Umbilical cord (tissue), 2 donors: ENCODE measurements around the gene PAIP1. TPM values are rescaled to one million over a fixed set of nuclear protein-coding genes. Genes with fewer than 3 reads are reported as not detected.
"Not testable (repeated sequence)": the region's sequence is repeated elsewhere in the genome, so short reads cannot be mapped to it uniquely, and the experiment has no call there.

Experiments
- DNase-seq: peaks from one replicate; pipeline ENCODE4 v3.0.0-alpha.2; 2015; ENCODE audit warnings: low spot score
- total RNA-seq: library from RNA; depleted of rRNA; stranded (reverse); fragments of >200 nt; gene quantifications from one replicate; pipeline ENCODE4 v1.2.3, GENCODE V29; 2014; ENCODE audit warnings: low replicate concordance; ENCODE audit not compliant: insufficient read depth

Gene PAIP1
- total RNA-seq, 1 donor from 2014 or later, result 91.5 TPM

DNA sequence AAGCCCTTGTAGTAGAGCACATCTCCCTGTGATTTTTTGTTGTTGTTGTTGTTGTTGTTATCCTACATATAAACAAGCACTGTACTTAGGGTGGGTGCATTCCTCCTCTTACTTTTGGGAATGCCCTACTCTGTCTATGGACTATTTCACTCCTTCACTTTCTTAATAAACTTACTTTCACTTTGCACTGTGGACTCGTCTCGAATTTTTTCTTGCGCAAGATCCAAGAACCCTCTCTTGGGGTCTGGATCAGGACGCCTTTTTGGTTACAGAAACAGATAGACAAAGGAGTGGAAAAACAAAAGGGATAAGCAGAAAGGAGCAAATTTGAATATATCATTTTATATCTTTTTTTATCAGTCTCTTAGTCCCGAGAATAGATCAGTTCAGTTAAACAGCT is 14.4 kb upstream of the PAIP1 start:
- no peak for DNase-seq

DNA sequence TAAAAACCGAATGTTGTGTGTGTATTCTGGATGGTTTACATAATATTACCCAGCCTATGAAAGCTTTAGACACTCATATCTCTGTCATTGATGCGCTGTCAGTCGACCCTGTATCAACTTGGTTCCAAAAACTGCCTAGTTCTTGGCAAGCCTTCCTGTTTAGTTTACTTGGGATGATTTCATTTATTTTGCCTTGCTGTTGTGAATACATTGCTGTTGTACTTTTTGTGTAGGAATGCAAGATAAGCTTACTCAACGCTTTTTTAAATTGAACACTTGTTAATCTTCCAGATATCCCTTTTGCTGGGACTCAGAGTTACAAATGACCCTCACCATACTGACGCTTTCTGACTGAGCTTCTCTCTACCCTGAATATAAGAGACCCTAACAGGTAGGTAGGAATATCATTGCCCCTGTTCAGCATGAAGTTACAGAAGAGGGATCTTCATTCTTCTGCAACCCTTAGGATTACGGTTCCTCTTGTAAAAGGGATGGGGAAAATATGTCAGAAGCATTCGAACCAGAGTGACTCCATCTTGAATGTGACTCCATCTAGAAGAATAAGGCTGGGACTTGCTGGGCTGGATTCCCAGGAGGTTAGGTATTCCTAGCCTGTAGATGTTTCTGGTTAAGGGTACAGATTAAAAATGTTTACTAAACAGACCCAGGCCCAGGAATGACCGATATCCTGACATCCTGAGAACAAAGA is 13.7 kb upstream of the PAIP1 start:
- DNase-seq, result no peak

DNA sequence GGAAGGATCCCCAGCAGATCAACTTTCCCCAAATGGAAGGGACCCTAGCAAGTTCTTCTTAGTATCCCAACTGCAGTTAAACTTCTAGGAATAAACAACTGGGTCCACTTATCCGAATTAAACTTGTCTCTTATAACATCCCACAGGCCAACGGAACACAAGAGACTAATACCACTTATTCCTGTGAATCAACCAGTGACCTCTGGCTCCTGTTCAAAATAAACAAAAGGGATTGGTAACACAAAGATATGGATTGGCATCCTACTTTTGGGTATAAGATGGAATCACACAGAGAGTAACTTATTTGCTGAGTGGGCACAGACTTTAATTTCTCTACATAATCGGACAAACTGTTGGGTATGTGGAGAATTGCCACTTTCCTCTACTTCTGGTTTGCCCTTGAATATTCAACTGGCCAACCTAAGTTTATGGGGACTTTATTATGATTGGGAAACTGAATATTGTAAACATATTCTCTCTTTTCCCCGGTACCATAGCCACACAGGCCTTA is 12.4 kb upstream of the PAIP1 start:
- DNase-seq, result no peak

DNA sequence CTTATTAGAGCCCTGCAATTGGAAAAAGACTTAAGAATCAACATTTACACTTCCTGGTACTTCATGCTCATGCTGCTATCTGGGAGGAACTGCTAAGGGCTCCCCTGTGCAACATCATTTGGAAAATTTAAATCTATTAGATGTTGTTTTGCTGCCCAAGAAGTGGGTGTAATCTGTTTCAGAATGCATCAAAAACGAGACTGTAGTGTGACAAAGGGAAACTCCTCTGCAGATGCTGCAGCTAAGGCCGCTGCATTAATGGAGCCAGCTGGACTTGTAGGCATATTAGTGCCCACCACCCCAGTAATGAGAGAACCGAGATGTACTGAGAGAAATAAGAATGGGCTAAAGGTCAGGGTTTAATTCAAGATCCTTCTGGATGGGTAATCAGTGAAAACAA is 11.1 kb upstream of the PAIP1 start:
- DNase-seq, result no peak

DNA sequence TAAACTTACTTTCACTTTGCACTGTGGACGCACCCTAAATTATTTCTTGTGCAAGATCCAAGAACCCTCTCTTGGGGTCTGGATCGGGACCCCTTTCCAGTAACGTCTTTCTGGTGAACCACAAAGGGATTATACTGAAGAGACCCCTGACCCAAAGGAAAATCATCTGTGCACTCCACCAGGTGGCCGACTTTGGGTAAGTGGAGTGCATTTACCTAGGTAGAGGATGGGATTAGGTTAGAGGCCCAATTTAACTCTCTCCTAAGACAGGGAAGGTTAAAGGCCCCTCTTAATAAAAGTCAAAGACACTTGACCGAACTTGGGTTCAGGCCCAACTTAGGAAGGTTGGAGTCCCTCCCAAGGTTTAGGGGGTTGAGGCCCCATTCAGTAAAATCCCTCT is 8.2 kb upstream of the PAIP1 start:
- DNase-seq, result no peak

DNA sequence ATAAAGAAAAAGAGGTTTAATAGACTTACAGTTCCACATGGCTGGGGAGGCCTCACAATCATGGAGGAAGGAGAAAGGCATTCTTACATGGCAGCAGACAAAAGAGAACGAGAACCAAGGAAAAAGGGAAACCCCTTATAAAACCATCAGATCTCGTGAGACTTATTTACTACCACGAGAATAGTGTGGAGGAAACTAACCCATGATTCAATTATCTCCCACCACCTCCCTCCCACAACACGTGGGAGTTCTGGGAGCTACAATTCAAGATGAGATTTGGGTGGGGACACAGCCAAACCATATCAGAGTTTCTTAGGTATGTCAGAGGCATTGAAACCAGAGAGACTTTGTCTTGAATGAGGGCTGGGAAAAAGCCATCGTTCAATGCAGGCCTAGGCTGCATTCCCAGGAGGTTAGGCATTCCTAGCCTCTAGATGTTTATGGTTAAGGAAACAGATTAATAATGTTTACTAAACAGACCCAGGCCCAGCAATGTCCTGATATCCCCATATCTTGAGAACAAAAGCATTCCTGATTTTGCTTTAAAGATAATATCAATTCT is 7.5 kb upstream of the PAIP1 start:
- DNase-seq, result no peak

DNA sequence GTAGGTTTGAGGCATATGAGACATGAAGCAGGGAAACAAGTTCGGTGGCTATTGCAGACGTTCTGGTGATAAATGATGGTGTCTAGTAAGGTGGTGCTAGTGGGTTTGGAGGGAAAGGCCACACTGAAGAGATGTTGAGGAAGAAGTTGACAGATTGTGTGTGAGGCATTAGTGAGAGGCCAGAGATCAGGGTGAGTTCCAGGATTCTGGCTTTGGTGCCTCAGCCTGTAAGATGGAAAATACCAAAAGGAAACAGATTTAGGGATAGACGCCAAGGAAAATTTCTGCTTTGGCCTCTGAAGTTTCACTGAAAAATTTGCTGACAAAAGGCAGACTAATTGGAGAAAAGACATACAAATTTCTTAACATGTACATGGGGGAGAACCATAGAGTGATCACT is 6.4 kb upstream of the PAIP1 start:
- peak; percentile 16 for DNase-seq

DNA sequence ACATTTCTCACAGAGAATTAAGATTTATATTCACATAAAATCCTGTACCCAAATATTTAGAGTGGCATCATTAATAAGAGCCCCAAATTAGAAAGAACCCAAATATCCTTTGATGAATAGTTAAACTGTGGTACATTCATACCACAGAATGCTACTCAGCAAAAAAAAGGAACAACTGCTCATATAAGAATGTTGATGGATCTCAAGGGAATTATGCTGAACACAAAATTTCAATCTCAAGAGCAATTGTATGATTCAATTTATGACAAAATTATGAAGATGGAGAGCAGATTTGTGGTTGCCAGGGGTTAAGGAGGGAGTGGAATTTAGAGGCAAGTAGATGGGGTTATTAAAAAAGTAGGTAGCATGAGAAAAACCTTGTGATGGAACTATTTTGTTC is 4.5 kb upstream of the PAIP1 start:
- DNase-seq, result no peak

DNA sequence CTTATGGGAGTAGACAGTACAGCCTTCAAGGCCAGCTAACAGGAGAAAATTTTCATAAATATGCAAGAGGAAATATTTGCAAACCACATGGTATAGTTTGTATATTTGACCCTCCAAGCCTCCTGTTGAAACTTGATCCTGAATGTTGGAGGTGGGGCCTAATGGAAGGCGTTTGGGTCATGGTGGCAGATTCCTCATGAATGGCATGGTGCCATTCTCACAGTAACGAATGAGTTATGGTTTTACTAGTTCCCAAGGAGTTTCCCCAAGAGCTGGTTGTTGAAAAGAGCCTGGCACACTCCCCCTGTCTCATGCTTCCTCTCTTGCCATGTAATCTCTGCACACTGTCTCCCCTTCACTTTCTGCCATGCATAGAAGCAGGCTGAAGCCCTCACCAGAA is 3.3 kb upstream of the PAIP1 start:
- no peak for DNase-seq

DNA sequence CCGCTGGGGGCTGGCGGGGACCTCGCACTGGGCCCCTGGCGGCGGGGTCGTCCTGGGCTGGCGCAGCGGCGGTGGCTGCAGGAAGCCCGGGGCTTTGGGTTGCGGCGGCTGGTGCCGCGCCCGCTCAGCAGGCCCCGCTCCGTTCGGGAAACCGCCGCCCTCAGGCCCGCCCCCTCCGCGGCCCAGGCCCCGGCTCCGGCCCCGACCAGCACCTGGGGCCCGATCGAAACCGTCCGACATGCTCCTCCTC is 345 bp downstream of the PAIP1 start:
- not testable (repeated sequence) for DNase-seq

DNA sequence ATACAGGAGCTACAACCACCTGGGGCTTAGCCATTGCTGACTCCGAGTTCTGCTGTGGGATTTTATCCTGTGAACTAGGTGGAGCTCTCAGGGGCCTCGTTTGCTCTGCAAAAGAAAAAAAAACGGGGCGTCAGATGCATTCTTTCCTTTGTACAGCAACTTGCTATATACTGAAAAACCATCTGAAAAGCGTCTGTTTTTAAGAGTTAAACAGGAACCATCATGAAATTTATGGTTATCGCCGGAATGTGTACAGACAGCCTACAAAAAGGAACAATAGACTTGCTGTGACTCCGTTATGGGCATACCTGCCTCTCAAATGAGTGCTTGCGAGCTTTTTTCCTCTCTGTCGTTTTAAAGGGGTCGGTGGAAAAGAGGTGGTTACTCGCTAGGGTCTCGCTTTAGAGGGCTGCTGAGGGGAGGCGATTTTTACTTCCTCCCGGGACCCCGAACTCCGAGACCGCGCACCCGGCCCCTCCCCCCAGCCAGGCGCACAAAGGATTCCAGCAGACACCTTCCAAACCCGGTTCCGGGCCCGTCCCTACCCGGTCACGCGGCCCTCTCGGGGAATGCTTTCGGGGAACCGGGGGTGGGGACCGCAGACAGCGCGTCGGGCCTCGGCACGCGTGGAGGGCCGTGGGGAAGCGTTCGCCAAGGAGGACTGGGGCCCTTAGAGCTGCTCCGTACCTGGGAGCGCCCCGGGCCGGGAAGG is 826 bp downstream of the PAIP1 start:
- DNase-seq, result peak; percentile 49

DNA sequence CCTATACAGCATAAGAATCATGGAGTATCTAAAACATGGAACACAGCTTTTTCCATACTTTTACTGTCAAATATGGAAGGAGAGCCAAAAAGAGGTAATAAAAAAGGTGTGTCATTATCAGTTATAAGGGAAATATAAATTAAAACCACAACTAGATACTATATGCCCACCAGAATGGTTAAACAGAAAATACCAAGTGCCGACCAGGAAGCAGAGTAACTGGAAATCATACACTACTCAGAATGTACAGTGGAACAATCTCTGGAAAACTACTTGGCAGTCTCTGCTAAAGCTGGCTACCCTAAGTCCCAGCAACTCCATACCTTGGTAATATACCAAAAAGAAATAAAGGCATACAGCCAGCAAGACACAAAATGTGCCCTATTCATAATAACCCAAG is 2.4 kb downstream of the PAIP1 start:
- DNase-seq, result no peak

DNA sequence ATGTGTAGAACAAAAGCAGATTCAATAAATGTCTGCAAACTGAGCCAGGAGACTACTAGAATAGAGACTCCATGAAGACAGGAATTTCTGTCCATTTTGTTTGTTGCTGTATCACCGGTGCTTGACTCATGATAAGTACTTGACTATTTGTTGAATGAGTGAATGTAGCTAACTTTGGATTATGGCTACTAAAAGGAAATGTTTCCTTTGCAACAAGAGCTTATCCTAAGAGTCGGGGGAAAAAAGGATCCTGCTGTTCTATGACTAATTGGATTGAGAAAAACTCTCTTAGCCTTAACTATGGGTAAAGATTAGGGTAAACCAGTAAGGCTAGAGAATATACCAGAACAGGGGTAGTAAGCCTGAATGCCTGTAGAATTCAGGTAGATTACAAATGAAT is 3.5 kb downstream of the PAIP1 start:
- no peak for DNase-seq

DNA sequence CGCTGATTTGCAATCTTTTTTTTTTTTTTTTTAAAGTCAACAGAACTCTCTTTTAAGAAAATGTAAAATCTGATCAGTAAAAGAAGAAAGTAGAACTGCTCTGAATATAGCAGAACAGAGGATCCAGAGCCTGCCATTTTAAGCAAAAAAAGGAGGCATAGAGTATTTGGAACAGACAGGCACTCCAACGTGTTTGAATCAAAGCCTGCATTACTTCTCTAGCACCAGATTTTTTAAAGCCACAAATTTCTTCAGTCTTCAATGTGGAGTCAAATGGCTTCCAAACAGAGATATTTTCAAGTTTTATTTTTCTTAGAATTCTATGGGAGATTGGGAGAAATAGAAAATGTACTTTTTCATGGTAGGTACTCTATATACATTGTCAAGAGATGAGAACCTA is 5.1 kb downstream of the PAIP1 start:
- DNase-seq, result no peak

DNA sequence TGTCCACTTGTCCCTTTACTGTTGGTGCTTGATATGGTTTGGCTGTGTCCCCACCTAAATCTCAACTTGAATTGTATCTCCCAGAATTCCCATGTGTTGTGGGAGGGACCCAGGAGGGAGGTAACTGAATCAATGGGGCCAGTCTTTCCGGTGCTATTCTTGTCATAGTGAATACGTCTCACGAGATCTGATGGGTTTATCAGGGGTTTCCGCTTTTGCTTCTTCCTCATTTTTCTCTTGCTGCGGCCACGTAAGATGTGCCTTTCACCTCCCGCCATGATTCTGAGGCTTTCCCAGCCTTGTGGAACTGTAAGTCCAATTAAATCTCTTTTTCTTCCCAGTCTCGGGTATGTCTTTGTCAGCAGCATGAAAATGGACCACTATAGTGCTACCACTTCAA is 7.6 kb downstream of the PAIP1 start:
- not testable (repeated sequence) for DNase-seq

DNA sequence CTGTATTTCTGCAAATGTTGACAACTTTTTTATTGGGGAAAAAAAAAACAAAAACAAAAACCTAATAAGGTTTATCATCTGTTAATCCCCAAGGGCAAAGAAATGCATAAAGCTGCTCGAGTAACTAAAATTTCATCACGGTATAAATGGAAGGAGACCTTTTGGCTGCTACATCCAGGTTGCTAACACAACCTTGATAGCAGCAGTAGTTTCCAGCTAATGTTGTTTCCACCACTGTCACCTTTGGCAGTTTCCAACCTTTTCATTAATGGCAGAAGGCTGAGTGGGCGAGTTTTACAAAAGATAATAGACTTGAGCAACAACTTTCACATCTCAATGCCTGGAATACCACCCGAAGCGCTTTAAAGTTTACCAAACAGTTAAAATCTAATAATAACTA is 8.5 kb downstream of the PAIP1 start:
- DNase-seq, result no peak

DNA sequence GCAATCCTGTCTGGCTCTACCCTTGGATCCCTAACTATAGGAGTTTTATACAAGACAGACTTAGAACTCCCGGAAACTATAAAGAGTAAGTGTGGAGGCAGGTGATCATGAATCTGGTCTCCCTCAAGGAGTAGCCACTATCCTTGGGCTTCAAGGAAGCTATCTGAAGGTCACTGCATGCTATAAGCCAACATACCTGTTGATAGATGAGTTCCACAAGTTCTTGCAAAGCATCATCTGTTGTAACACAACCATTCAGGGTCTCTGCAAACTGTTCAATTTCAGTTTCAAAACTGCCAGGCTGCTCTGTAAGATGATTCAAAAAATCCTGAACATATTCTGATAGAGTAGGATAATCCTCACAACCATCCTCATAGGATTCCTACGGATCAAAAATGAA is 9.3 kb downstream of the PAIP1 start:
- DNase-seq, result no peak

DNA sequence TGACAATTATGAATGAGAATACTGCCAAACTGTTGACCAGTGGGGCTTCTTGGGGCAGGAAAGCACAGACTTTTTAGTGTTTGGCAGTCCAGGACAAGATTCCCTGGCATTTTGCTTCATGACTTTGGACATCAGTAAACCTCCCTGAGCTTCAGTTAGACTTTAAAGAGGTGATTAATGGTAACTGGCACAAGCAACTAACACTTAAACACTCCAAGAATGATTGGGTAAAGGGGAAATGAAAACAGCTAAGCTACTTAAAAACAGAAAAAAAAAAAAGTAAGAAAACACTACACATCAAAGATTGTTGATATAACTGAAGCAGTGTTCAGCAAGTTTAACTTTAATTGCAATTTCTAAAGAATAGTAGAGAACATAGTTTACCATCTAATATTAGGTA is 13.4 kb downstream of the PAIP1 start:
- DNase-seq, result no peak

DNA sequence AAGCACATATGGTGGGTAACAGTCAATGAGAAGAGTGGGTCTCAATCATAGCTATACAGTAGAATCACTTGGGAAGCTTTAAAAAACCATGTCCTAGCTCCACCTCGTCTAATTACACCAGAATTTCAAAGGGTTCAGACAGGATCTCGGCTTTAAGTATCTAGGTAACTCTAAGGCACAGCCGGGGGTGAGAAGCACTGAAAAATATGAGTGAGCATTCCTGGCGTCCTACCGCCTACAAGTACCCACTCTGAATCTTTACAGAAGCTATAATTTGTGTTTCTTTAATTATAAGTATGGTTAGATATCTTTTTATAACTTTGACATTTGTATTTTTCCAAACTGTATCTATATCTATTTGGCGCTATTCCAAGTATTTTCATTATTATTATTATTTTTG is 16.1 kb downstream of the PAIP1 start:
- no peak for DNase-seq

DNA sequence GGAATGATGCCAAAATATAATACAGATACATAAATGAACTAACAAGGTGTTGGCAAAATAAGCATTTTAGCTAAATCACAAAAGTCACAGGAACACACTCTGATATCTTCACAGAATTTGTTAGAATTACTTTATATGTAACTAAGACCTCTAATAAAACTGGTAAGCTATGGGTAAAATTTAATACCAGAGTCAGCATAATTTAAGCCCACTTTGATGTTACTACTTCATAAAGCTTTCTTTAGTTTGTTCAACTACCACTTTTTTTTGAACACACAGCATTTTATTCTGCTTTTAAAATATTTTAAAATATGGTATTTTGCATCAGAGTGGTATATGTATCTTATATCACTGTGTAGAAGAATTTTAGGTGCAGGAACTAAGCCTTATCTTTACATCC is 19.9 kb downstream of the PAIP1 start:
- DNase-seq, result no peak

DNA sequence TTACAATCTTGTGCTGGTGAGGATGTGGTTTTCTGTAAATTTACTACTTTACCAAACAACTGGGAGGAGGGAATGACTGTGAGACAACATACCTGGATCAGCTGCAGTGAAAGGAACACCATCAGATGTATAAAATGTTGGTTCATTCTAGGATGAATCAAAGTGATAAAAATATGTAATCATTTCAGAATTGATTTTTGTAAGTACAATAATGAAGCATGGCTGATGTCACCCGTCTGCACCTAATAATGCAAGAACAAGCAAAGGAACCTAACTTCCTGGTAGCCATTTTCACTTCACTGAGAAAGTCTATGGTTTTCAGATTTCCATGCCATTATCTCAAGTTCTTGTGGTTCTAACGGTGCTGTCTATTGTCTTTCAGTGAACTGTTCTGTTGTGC is 23.2 kb downstream of the PAIP1 start:
- no peak for DNase-seq

DNA sequence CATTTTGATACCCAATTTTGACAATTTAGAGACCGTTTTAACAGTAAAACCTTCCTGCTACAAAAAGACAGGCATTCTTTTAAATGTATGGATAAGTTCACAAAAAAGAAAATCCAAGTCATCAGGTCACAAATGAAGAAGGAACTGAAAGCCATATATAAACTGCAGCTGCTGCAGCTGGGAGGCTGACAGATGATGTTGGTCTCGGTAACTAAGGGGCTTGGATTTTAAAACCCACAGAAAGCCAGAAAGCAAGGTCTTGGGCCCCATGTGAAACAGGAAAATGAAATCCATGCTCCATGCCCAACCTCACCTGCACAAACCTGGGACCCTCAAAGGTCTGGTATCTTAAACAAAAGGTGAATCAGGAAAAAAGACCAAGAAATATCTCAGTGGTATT is 26.2 kb downstream of the PAIP1 start:
- no peak for DNase-seq

DNA sequence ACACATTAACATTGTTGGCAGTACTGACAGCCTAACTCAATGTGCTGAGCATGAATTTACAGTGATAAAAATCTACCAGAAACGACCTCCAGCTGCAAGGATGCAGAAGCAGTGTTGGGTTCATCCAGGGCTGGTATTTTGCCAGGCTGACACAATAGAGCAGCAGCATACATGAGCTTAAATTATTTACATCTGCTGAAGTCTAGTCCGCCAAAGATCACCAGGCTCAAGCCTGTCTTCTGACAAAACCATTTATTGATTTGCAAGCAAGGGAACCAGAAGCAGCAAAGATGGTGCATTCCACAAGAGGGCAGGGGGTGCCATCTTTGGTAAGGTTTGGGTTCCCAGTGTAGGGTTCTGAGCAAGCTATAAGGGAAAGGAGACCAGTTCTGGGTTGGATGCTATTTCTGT is 33.2 kb downstream of the PAIP1 start:
- no peak for DNase-seq
